Lower lobe of right lung (tissue), 2 donors: ENCODE measurements around the gene SLC23A3. TPM values are rescaled to one million over a fixed set of nuclear protein-coding genes. Genes with fewer than 3 reads are reported as not detected.

ENCODE experiments used
- ATAC-seq, 2 donors: fragments of 200-7000 bp; cut with Tn5 transposase; one replicate each; pipeline ENCODE4 v1.9.1; 2020 to 2022; ENCODE audit warnings: mild to moderate bottlenecking in 2 of 2, moderate library complexity in 2 of 2
- DNase-seq: peaks from one replicate; pipeline ENCODE4 v3.0.0-alpha.2; 2020
- H3K27ac ChIP-seq: fragments of 200-600 bp; one replicate; pipeline ENCODE4 v1.8.0; 2022
- H3K27me3 ChIP-seq: fragments of 200-600 bp; one replicate; pipeline ENCODE4 v1.8.0; 2022; ENCODE audit warnings: low read depth
- H3K36me3 ChIP-seq: fragments of 200-600 bp; one replicate; pipeline ENCODE4 v1.8.0; 2022; ENCODE audit warnings: mild to moderate bottlenecking
- H3K4me1 ChIP-seq: fragments of 200-600 bp; one replicate; pipeline ENCODE4 v1.8.0; 2022
- H3K4me3 ChIP-seq: fragments of 200-600 bp; one replicate; pipeline ENCODE4 v1.8.0; 2022; ENCODE audit warnings: mild to moderate bottlenecking
- H3K9me3 ChIP-seq: fragments of 200-600 bp; one replicate; pipeline ENCODE4 v1.8.0; 2022
- intact Hi-C: fragments of 100-400 bp; cut with DNase I; formaldehyde crosslinking; loops from one replicate; pipeline ENCODE4 v1.11.0; 2022
- total RNA-seq: library from RNA; stranded (reverse); fragmentation: NEBNext Ultra II Directional; extraction: Animal tissue kit (Norgen Biotek cat#: 25700); gene quantifications from one replicate; pipeline ENCODE4 v1.2.1, GENCODE V29; 2021
- TF ChIP-seq, protein P1 (sequence below): fragments of 200-600 bp; IDR thresholded peaks from one replicate; pipeline ENCODE4 v1.8.0; 2022; ENCODE audit warnings: antibody characterized with exemption, mild to moderate bottlenecking
- donor health status: DM: no; HTN: yes; CAD: no; lungs with severe emphysema.

SLC23A3 gene
- total RNA-seq, 1 donor from 2014 or later: 3.4 TPM

DNA sequence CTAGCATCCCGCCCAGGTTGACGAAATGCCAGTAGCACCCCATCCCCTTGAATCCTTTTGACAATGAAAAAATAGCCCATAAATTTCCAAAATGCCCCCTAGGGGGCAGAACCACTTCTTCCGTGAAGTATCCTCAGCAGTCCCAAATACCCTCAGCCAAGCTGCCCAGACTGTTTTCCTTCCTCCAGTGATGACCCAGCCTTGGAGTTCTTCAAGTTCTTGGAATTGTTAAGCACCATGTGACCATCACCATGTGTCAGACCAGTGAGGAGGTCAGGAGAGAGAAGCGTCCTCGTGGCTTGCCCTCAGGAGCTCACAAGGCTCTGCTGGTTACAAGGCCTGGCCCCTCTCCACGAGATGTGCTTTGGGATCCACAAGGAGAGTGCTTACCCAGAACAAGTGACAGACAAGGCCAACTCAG lies 1.4 kb upstream of the SLC23A3 start:
- H3K4me3 ChIP-seq: no peak overlapping the region

DNA sequence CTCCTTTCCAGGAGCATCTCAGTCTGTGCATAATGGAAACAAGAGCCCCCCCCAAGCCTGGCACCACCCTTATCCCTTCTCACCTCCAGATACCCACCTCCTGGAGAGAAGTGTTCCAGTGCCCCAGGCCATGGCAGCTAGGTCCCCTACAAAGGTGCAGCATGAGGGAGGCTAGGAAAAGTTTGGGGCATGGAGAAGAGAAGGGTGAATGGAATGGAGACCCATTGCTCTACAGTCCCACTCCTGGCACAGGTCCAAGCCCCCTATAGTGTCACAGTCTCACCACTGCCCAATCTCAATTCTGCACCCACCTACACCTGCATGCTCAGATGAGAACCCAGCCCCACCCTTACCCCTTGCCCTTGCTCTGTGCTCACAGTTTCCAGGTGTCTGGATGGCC lies 897 bp downstream of the SLC23A3 start:
- ATAC-seq (no peak), DNase-seq (no peak)
- H3K27ac ChIP-seq: no peak overlapping the region
- H3K36me3 ChIP-seq: peaks cover 22% of the 10 kb centered on the region
- TF ChIP-seq, protein P1, sequence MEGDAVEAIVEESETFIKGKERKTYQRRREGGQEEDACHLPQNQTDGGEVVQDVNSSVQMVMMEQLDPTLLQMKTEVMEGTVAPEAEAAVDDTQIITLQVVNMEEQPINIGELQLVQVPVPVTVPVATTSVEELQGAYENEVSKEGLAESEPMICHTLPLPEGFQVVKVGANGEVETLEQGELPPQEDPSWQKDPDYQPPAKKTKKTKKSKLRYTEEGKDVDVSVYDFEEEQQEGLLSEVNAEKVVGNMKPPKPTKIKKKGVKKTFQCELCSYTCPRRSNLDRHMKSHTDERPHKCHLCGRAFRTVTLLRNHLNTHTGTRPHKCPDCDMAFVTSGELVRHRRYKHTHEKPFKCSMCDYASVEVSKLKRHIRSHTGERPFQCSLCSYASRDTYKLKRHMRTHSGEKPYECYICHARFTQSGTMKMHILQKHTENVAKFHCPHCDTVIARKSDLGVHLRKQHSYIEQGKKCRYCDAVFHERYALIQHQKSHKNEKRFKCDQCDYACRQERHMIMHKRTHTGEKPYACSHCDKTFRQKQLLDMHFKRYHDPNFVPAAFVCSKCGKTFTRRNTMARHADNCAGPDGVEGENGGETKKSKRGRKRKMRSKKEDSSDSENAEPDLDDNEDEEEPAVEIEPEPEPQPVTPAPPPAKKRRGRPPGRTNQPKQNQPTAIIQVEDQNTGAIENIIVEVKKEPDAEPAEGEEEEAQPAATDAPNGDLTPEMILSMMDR: no peak
- no peaks in the 10 kb centered on the region for H3K9me3 ChIP-seq
- no peak overlapping the region for H3K4me3 ChIP-seq
- peaks cover 13% of the 10 kb centered on the region for H3K4me1 ChIP-seq
- no peaks in the 10 kb centered on the region for H3K27me3 ChIP-seq
- intact Hi-C loops: no loop called here

More for the DNA sequence above, 1.4 kb upstream of the SLC23A3 start:
- Histone ChIP-seq H3K27ac (peak overlapping the region; percentile 49), H3K9me3 (no peaks in the 10 kb centered on the region), H3K36me3 (peaks cover 42% of the 10 kb centered on the region), H3K27me3 (no peaks in the 10 kb centered on the region), H3K4me1 (peaks cover 33% of the 10 kb centered on the region)
- DNase-seq (no peak), ATAC-seq (peak; percentile 67)
- intact Hi-C loops: no loop called here
- TF ChIP-seq, protein P1: peak; percentile 70

DNA sequence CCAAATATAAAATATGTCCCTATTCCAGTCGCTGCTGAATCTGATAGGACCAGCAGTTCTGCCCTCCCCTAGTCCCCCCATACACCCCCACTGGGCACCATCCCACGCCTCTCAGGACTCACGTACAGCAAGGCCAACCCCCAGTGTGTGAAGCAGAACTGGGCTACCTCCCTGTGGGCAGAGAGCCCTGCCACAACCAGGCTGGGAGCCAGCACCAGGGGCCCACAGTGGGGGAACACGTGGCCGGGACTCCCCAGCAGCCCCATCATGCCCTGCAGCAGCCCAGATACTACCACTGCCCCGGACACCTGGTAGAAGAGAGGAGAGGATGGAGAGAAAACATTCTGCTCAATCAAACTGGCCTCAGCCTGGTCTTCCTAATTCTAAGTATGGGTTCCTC lies 1.3 kb downstream of the SLC23A3 start:
- TF ChIP-seq, protein P1: no peak
- intact Hi-C loops: no loop called here
- ATAC-seq (no peak), DNase-seq (no peak)
- Histone ChIP-seq H3K4me1 (peaks cover 11% of the 10 kb centered on the region), H3K9me3 (no peaks in the 10 kb centered on the region), H3K36me3 (peaks cover 18% of the 10 kb centered on the region), H3K27ac (no peak overlapping the region), H3K27me3 (no peaks in the 10 kb centered on the region), H3K4me3 (no peak overlapping the region)

DNA sequence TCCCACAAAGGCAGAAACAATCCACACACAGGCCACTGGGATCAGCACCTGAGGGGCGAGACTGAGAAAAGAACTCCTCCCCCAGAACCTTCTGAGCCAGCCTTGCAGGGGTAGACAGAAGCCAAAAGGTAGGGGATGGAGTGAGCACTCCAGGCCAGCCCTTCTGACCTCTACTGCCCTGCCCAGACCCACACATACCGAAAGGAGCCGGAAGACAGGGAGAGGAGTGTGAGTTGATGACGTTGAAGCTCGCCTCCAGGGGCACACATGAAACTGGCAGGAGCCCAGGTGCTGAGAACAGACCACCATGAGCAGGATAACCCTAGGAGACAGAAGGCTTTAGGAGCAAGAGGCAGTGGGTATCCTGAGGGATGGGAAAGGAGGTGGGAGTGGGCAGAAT lies 1.8 kb downstream of the SLC23A3 start:
- no peak overlapping the region for H3K4me3 ChIP-seq
- H3K4me1 ChIP-seq: peaks cover 11% of the 10 kb centered on the region
- H3K36me3 ChIP-seq: peaks cover 13% of the 10 kb centered on the region
- H3K27me3 ChIP-seq: no peaks in the 10 kb centered on the region
- intact Hi-C loops: no loop called here
- no peak for ATAC-seq
- no peak for DNase-seq
- TF ChIP-seq, protein P1: no peak
- no peaks in the 10 kb centered on the region for H3K9me3 ChIP-seq
- no peak overlapping the region for H3K27ac ChIP-seq

DNA sequence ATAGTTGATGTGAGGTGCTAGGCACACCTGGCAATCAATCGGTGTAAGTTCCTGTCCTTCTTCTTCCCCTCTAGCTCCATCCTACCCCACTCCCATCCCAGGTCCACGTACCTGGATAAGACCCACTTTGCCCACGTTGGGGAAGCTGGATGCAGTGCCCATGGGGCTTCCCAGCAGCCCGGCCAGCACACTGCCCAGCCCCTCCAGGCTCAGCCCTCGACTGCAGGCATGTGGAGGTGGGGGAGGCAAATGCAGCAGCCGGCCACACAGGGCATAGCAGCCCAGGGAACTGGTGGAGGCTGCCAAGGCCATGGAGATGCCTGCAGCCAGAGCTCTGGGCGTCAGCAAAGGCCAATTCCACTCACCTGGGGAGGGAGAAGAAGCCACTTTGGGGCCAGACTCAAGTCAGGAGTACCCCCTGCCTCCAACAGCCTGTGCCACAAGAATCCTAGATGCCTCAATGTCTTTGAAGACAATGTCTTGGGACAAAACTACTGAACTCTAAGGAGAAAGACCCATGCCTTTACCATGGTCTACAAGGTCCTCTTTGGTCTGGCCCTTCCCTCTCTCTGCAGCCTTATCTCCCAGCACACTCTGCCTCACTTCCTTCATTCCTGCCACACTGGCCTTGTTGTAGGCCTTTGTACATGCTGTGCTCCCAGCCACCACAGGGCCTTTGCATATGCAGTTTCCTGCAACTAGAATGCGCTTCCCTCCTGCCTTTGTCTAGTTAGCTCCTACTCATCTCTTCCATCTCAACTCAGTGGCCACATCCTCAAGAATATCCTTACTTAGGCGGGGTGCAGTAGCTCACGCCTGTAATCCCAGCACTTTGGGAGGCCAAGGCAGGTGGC lies 4.5 kb downstream of the SLC23A3 start:
- Histone ChIP-seq H3K4me3 (no peak overlapping the region), H3K4me1 (peaks cover 8% of the 10 kb centered on the region), H3K9me3 (no peaks in the 10 kb centered on the region), H3K27ac (no peak overlapping the region), H3K36me3 (no peaks in the 10 kb centered on the region), H3K27me3 (no peaks in the 10 kb centered on the region)
- DNase-seq: no peak
- no peak for ATAC-seq
- TF ChIP-seq, protein P1: no peak
- intact Hi-C loops: no loop called here
